Epidermal melanocyte (primary cell): Measurements from ENCODE around the gene KRT73.

Experiments used
- DNase-seq: peaks from one replicate; pipeline ENCODE4 v3.0.0; 2011; ENCODE audit warnings: low spot score; ENCODE audit not compliant: insufficient read length

KRT73 gene

GRCh38 chr12:52645982-52646381, 27.6 kb upstream of the KRT73 start:
- no peak for DNase-seq

- DNase-seq = no peak
Observed at GRCh38 chr12:52645120-52645761, 26.9 kb upstream of the KRT73 start.

GRCh38 chr12:52644078-52644415, 25.7 kb upstream of the KRT73 start:
- DNase-seq = no peak

- DNase-seq = no peak
Observed at GRCh38 chr12:52643233-52644077, 25.1 kb upstream of the KRT73 start.

- DNase-seq = no peak
Observed at GRCh38 chr12:52641468-52641867, 23.1 kb upstream of the KRT73 start.

- no peak for DNase-seq
Observed at GRCh38 chr12:52637299-52637698, 18.9 kb upstream of the KRT73 start.

GRCh38 chr12:52636592-52637258, 18.4 kb upstream of the KRT73 start:
- no peak for DNase-seq

- no peak for DNase-seq
Observed at GRCh38 chr12:52636189-52636588, 17.8 kb upstream of the KRT73 start.

GRCh38 chr12:52634266-52635056, 16.1 kb upstream of the KRT73 start:
- DNase-seq = no peak

- no peak for DNase-seq
Observed at GRCh38 chr12:52633383-52633782, 15.0 kb upstream of the KRT73 start.

GRCh38 chr12:52632656-52633055, 14.3 kb upstream of the KRT73 start:
- DNase-seq = no peak

GRCh38 chr12:52631676-52632459, 13.5 kb upstream of the KRT73 start:
- DNase-seq = no peak

GRCh38 chr12:52631264-52631663, 12.9 kb upstream of the KRT73 start:
- no peak for DNase-seq

GRCh38 chr12:52630599-52631200, 12.3 kb upstream of the KRT73 start:
- no peak for DNase-seq

- no peak for DNase-seq
Observed at GRCh38 chr12:52630008-52630500, 11.7 kb upstream of the KRT73 start.

GRCh38 chr12:52629281-52630007, 11.1 kb upstream of the KRT73 start:
- DNase-seq = no peak

GRCh38 chr12:52628841-52629240, 10.5 kb upstream of the KRT73 start:
- no peak for DNase-seq

GRCh38 chr12:52628111-52628507, 9.8 kb upstream of the KRT73 start:
- DNase-seq = no peak

- DNase-seq = no peak
Observed at GRCh38 chr12:52627395-52628110, 9.2 kb upstream of the KRT73 start.
